Measurements from ENCODE around the gene LAIR1. TPM values are rescaled to one million over a fixed set of nuclear protein-coding genes. Genes with fewer than 3 reads are reported as not detected.

Gene LAIR1
- total RNA-seq, 1 donor = 0.36 TPM

GRCh38 chr19:54400913-54401312 is 36.2 kb upstream of the LAIR1 start:
- H3K4me2 ChIP-seq (ENCODE audit: insufficient read depth, low read length) = no peak overlapping the region
- no peak for TF ChIP-seq CTCF (IDR thresholded peaks at IDR 0.05; ENCODE audit: extremely low read depth, low read depth, low read length)

DNA sequence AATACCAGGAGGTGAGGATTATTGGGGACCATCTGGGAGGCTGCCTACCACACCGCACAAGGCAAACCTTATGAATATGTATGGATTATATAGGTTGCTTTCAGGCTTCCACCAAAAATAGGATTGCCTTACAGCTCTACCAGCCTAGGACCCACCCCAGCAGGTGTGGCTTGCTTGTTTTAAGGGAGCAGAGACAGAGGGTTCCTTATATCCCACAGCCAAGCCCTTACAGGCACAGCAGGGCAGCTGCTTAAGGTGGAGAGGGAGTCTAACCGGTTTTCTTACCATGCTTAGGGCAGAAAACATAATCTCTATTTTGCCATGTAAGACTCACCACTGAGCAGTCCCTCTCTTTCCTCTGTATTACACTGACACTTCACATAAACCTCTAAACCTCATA is 34.5 kb upstream of the LAIR1 start:
- Histone ChIP-seq H3K27ac (ENCODE audit: low read depth, low read length) (no peak overlapping the region), H3K9me3 (ENCODE audit: low read depth, low read length) (no peaks in the 10 kb centered on the region), H4K20me1 (ENCODE audit: insufficient read depth, low read length) (no peaks in the 10 kb centered on the region), H3K27me3 (ENCODE audit: insufficient read depth, low read length) (no peaks in the 10 kb centered on the region), H3K4me1 (ENCODE audit: insufficient read depth, low read length) (no peaks in the 10 kb centered on the region), H3K4me3 (ENCODE audit: insufficient read depth, low read length) (no peak overlapping the region), H3K36me3 (ENCODE audit: insufficient read depth, low read length) (no peaks in the 10 kb centered on the region), H2AFZ (ENCODE audit: low read length) (no peak overlapping the region), H3K4me2 (ENCODE audit: insufficient read depth, low read length) (no peak overlapping the region), H3K79me2 (ENCODE audit: insufficient read depth, low read length) (no peaks in the 10 kb centered on the region)
- DNase-seq (ENCODE audit: insufficient read length, low spot score, missing footprints) = no peak
- TF ChIP-seq CTCF (IDR thresholded peaks at IDR 0.05; ENCODE audit: extremely low read depth, low read depth, low read length) = no peak

More at GRCh38 chr19:54400913-54401312, 36.2 kb upstream of the LAIR1 start:
- H3K79me2 ChIP-seq (ENCODE audit: insufficient read depth, low read length) = no peaks in the 10 kb centered on the region
- no peaks in the 10 kb centered on the region for H3K27me3 ChIP-seq (ENCODE audit: insufficient read depth, low read length)
- no peak for DNase-seq (ENCODE audit: insufficient read length, low spot score, missing footprints)
- no peaks in the 10 kb centered on the region for H3K9me3 ChIP-seq (ENCODE audit: low read depth, low read length)
- no peak overlapping the region for H2AFZ ChIP-seq (ENCODE audit: low read length)
- no peaks in the 10 kb centered on the region for H4K20me1 ChIP-seq (ENCODE audit: insufficient read depth, low read length)
- H3K4me3 ChIP-seq (ENCODE audit: insufficient read depth, low read length) = no peak overlapping the region
- no peaks in the 10 kb centered on the region for H3K4me1 ChIP-seq (ENCODE audit: insufficient read depth, low read length)
- no peaks in the 10 kb centered on the region for H3K36me3 ChIP-seq (ENCODE audit: insufficient read depth, low read length)
- H3K27ac ChIP-seq (ENCODE audit: low read depth, low read length) = no peak overlapping the region

- DNase-seq (ENCODE audit: insufficient read length, low spot score, missing footprints) = no peak
- Histone ChIP-seq H3K4me1 (ENCODE audit: insufficient read depth, low read length) (no peaks in the 10 kb centered on the region), H3K27me3 (ENCODE audit: insufficient read depth, low read length) (no peaks in the 10 kb centered on the region), H3K9me3 (ENCODE audit: low read depth, low read length) (no peaks in the 10 kb centered on the region), H2AFZ (ENCODE audit: low read length) (no peak overlapping the region), H4K20me1 (ENCODE audit: insufficient read depth, low read length) (no peaks in the 10 kb centered on the region), H3K79me2 (ENCODE audit: insufficient read depth, low read length) (no peaks in the 10 kb centered on the region), H3K4me2 (ENCODE audit: insufficient read depth, low read length) (no peak overlapping the region), H3K4me3 (ENCODE audit: insufficient read depth, low read length) (no peak overlapping the region), H3K36me3 (ENCODE audit: insufficient read depth, low read length) (no peaks in the 10 kb centered on the region), H3K27ac (ENCODE audit: low read depth, low read length) (no peak overlapping the region)
- no peak for TF ChIP-seq CTCF (IDR thresholded peaks at IDR 0.05; ENCODE audit: extremely low read depth, low read depth, low read length)
These were observed 31.0 kb upstream of the LAIR1 start for GRCh38 chr19:54395685-54396084.

GRCh38 chr19:54393381-54393780 is 28.6 kb upstream of the LAIR1 start:
- no peak overlapping the region for H3K4me2 ChIP-seq (ENCODE audit: insufficient read depth, low read length)
- no peak for TF ChIP-seq CTCF (IDR thresholded peaks at IDR 0.05; ENCODE audit: extremely low read depth, low read depth, low read length)
- no peak overlapping the region for H2AFZ ChIP-seq (ENCODE audit: low read length)
- H3K27me3 ChIP-seq (ENCODE audit: insufficient read depth, low read length) = peaks cover 5% of the 10 kb centered on the region
- no peaks in the 10 kb centered on the region for H3K4me1 ChIP-seq (ENCODE audit: insufficient read depth, low read length)
- no peak overlapping the region for H3K4me3 ChIP-seq (ENCODE audit: insufficient read depth, low read length)
- no peaks in the 10 kb centered on the region for H3K9me3 ChIP-seq (ENCODE audit: low read depth, low read length)
- no peak for DNase-seq (ENCODE audit: insufficient read length, low spot score, missing footprints)
- no peaks in the 10 kb centered on the region for H4K20me1 ChIP-seq (ENCODE audit: insufficient read depth, low read length)
- H3K79me2 ChIP-seq (ENCODE audit: insufficient read depth, low read length) = no peaks in the 10 kb centered on the region
- no peaks in the 10 kb centered on the region for H3K36me3 ChIP-seq (ENCODE audit: insufficient read depth, low read length)
- H3K27ac ChIP-seq (ENCODE audit: low read depth, low read length) = no peak overlapping the region
